Natural killer cell (primary cell): ENCODE data around the gene MAGED2. TPM values are rescaled to one million over a fixed set of nuclear protein-coding genes. Genes with fewer than 3 reads are reported as not detected.

Experiments
- ATAC-seq, 3 donors: fragments of 150-1000 bp in 2 of 3; fragments of 200-7000 bp in 1 of 3; cut with Tn5 transposase; 1 replicate in 1 of 3; 2 replicates in 2 of 3; pipeline ENCODE4 v1.10.0; 2021; ENCODE audit warnings: mild to moderate bottlenecking in 2 of 3, moderate library complexity in 2 of 3
- DNase-seq, 2 donors: peaks; one replicate each; pipeline versions ENCODE4 v3.0.0 to v3.0.0-alpha.2; 2013 to 2021; ENCODE audit warnings: mixed read lengths in 1 of 2
- H3K27ac ChIP-seq: one replicate; pipeline ENCODE4 v1.5.1; 2013; ENCODE audit warnings: mild to moderate bottlenecking, low read length
- H3K27me3 ChIP-seq: one replicate; pipeline ENCODE4 v1.6.1; 2013; ENCODE audit warnings: low read length; ENCODE audit not compliant: control insufficient read depth, insufficient read depth
- H3K36me3 ChIP-seq: one replicate; pipeline ENCODE4 v1.6.1; 2013; ENCODE audit warnings: low read length; ENCODE audit not compliant: control insufficient read depth, insufficient read depth
- H3K4me1 ChIP-seq: one replicate; pipeline ENCODE4 v1.6.1; 2013; ENCODE audit warnings: low read length; ENCODE audit not compliant: control insufficient read depth, insufficient read depth
- H3K4me3 ChIP-seq: one replicate; pipeline ENCODE4 v1.5.1; 2013; ENCODE audit warnings: low read length
- H3K9me3 ChIP-seq: one replicate; pipeline ENCODE4 v1.6.1; 2013; ENCODE audit warnings: low read length; ENCODE audit not compliant: control insufficient read depth, insufficient read depth
- H3K27ac Mint-ChIP-seq, 2 donors: one replicate each; pipeline ENCODE4 v1.8.0; 2022; ENCODE audit warnings: mild to moderate bottlenecking in 2 of 2, mixed read lengths in 2 of 2, moderate library complexity in 1 of 2
- H3K27me3 Mint-ChIP-seq, 2 donors: one replicate each; pipeline ENCODE4 v1.8.0; 2022; ENCODE audit warnings: low read depth in 2 of 2, mixed read lengths in 2 of 2
- H3K36me3 Mint-ChIP-seq: one replicate; pipeline ENCODE4 v1.8.0; 2022; ENCODE audit warnings: mixed read lengths
- H3K4me1 Mint-ChIP-seq, 2 donors: one replicate each; pipeline ENCODE4 v1.8.0; 2022; ENCODE audit warnings: mixed read lengths in 2 of 2
- H3K4me3 Mint-ChIP-seq: one replicate; pipeline ENCODE4 v1.8.0; 2022; ENCODE audit warnings: mild to moderate bottlenecking, moderate library complexity, mixed read lengths
- H3K9me3 Mint-ChIP-seq, 2 donors: one replicate each; pipeline ENCODE4 v1.8.0; 2022; ENCODE audit warnings: mixed read lengths in 2 of 2
- WGBS: methylation state at CpG from one replicate; pipeline ENCODE4 v1.1.7; 2013; ENCODE audit warnings: missing lambda C conversion rate; ENCODE audit not compliant: insufficient coverage; 5-methylcytosine and 5-hydroxymethylcytosine counted together
- intact Hi-C: fragments of 100-400 bp; cut with micrococcal nuclease; formaldehyde crosslinking; loops from one replicate; pipeline ENCODE4 v1.14.2; 2022
- total RNA-seq, 4 donors: library from RNA; stranded (reverse); fragments of 120-200 nt in 1 of 4; gene quantifications; one replicate each; pipeline versions ENCODE4 v1.2.3 to v1.2.4, GENCODE V29; 2013 to 2022
- TF ChIP-seq, protein P1 (sequence below): fragments of 200-600 bp; IDR thresholded peaks from one replicate; pipeline ENCODE4 v1.8.0; 2022; ENCODE audit warnings: antibody characterized with exemption

MAGED2 gene
- total RNA-seq, 3 donors from 2014 or later (not counting 1 experiment from before 2014, with no cell fraction given), result 52.0 to 63.2 (median 57.8) TPM

DNA sequence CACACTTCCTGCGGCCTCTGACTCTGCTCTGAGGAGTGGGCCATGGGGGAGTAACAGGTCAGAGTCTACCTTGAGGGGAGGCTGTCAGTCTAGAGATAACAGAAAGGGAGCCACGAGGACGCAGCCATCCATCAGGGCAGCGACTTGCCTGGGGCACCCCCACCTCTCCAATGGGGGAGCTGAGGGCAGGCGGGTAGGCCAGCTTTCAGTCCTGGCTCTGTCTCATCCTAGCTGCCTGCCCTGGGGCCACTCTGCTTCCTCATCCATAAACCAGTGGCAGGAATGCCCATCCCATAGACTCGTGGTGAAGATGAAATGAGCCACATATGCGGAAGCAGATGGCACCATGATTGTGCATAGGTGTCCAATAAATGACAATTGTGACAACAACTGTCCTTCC is 13.2 kb downstream of the MAGED2 start:
- intact Hi-C loops, result no loop called here
- H3K27ac ChIP-seq, result no peak overlapping the region
- no peaks in the 10 kb centered on the region for H3K9me3 Mint-ChIP-seq
- H3K36me3 ChIP-seq, result no peaks in the 10 kb centered on the region
- no peak overlapping the region for H3K4me3 ChIP-seq
- DNase-seq (no peak), ATAC-seq (no peak)
- peaks cover 4 to 5% of the 10 kb centered on the region in 2 donors for H3K4me1 Mint-ChIP-seq
- peaks cover 6% of the 10 kb centered on the region for H3K4me1 ChIP-seq
- H3K27ac Mint-ChIP-seq, result no peak overlapping the region
- no peaks in the 10 kb centered on the region for H3K9me3 ChIP-seq
- H3K27me3 Mint-ChIP-seq, result no peaks in the 10 kb centered on the region
- H3K36me3 Mint-ChIP-seq, result no peaks in the 10 kb centered on the region
- H3K4me3 Mint-ChIP-seq, result no peak overlapping the region
- WGBS, result 94% methylated on average over 5 of the region's 7 CpGs
- TF ChIP-seq, protein P1, sequence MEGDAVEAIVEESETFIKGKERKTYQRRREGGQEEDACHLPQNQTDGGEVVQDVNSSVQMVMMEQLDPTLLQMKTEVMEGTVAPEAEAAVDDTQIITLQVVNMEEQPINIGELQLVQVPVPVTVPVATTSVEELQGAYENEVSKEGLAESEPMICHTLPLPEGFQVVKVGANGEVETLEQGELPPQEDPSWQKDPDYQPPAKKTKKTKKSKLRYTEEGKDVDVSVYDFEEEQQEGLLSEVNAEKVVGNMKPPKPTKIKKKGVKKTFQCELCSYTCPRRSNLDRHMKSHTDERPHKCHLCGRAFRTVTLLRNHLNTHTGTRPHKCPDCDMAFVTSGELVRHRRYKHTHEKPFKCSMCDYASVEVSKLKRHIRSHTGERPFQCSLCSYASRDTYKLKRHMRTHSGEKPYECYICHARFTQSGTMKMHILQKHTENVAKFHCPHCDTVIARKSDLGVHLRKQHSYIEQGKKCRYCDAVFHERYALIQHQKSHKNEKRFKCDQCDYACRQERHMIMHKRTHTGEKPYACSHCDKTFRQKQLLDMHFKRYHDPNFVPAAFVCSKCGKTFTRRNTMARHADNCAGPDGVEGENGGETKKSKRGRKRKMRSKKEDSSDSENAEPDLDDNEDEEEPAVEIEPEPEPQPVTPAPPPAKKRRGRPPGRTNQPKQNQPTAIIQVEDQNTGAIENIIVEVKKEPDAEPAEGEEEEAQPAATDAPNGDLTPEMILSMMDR, result no peak
- H3K27me3 ChIP-seq, result no peaks in the 10 kb centered on the region

DNA sequence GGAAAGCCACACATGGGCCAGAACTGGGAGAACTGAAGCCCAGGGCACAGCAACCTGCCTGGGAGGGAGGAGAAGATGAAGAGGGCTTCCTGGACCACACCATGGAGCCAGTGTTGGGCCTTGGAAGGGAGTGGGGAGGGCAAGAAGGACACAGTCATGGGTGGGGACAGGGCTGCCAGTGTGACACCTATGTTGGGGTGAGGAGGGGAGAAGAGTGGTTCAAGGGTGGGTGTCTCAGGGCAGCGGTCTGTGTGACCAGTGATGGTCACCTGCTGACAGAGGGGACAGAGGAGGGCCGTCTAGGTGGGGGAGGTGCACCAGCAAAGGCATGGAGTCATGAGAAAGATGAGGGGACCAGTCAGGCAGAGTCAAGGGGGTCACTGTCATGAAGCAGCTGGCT is 13.8 kb downstream of the MAGED2 start:
- Mint-ChIP-seq H3K27me3 (peaks cover under 1% of the 10 kb centered on the region in 2 donors), H3K9me3 (no peaks in the 10 kb centered on the region), H3K36me3 (no peaks in the 10 kb centered on the region), H3K4me3 (no peak overlapping the region), H3K27ac (no peak overlapping the region), H3K4me1 (peaks cover 5 to 6% of the 10 kb centered on the region in 2 donors)
- H3K9me3 ChIP-seq, result no peaks in the 10 kb centered on the region
- H3K27ac ChIP-seq, result no peak overlapping the region
- TF ChIP-seq, protein P1, result no peak
- H3K4me3 ChIP-seq, result no peak overlapping the region
- no peaks in the 10 kb centered on the region for H3K36me3 ChIP-seq
- DNase-seq (no peak), ATAC-seq (no peak)
- 86% methylated on average over 2 of the region's 2 CpGs for WGBS
- peaks cover 6% of the 10 kb centered on the region for H3K4me1 ChIP-seq
- intact Hi-C loops, result no loop called here
- H3K27me3 ChIP-seq, result no peaks in the 10 kb centered on the region

DNA sequence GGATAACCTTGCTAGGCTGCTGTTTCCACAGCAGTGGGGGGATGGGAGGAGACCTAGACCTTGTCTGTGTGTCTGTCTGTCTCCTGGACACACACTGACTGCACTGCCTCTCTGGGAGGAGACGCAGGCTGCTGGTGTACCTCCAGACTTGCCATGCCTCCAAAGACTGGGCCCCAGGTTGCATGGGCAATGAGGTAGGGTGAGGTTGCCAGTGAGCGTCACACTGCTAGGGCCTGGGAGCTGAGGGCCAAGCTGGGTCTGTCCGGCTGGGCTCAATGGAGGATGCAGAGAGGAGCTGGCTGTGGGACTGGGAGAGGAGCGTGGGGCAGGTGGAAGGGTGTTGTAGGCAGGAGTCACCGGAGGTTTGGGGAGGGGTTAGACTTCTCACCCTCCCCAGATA is 16.6 kb downstream of the MAGED2 start:
- DNase-seq (no peak), ATAC-seq (no peak)
- Histone ChIP-seq H3K4me1 (peaks cover 4% of the 10 kb centered on the region), H3K4me3 (no peak overlapping the region), H3K9me3 (no peaks in the 10 kb centered on the region), H3K36me3 (no peaks in the 10 kb centered on the region), H3K27ac (no peak overlapping the region), H3K27me3 (no peaks in the 10 kb centered on the region)
- TF ChIP-seq, protein P1, result no peak
- WGBS, result 97% methylated on average over 2 of the region's 5 CpGs
- Mint-ChIP-seq H3K9me3 (no peaks in the 10 kb centered on the region), H3K36me3 (no peaks in the 10 kb centered on the region), H3K27me3 (peaks cover 7 to 13% of the 10 kb centered on the region in 2 donors), H3K27ac (no peak overlapping the region), H3K4me1 (peaks cover under 1 to 6% of the 10 kb centered on the region in 2 donors), H3K4me3 (no peak overlapping the region)
- intact Hi-C loops, result no loop called here

DNA sequence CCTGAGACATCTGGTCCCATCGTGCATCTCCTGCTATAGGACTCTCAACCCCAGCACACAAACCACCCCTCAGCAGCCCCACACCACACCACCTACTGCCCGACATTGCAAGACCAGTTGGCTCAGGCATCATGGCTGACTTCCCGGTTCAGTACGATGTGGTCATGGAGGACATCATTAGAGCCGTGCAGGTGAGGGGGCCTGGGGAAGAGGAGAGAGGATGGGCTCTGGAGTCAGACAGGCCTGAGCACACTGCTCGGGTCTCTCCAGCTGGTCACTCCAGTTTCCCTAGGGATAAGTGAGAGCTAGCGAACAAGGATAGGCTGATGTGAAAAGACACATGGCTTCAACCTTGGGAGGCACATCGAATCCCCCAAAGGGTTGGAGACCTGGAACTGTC is 17.2 kb downstream of the MAGED2 start:
- intact Hi-C loops, result no loop called here

More for the DNA sequence above, 17.2 kb downstream of the MAGED2 start:
- WGBS, result 90% methylated on average over 7 of the region's 8 CpGs
- H3K9me3 ChIP-seq, result no peaks in the 10 kb centered on the region
- TF ChIP-seq, protein P1, result no peak
- H3K9me3 Mint-ChIP-seq, result no peaks in the 10 kb centered on the region
- DNase-seq (no peak), ATAC-seq (no peak)
- H3K4me1 Mint-ChIP-seq, result peaks cover 0 to 6% of the 10 kb centered on the region in 2 donors
- no peaks in the 10 kb centered on the region for H3K4me1 ChIP-seq
- H3K4me3 ChIP-seq, result no peak overlapping the region
- no peak overlapping the region for H3K27ac ChIP-seq
- H3K27ac Mint-ChIP-seq, result no peak overlapping the region
- peaks cover 8 to 14% of the 10 kb centered on the region in 2 donors for H3K27me3 Mint-ChIP-seq
- no peaks in the 10 kb centered on the region for H3K36me3 ChIP-seq
- H3K27me3 ChIP-seq, result no peaks in the 10 kb centered on the region
- no peak overlapping the region for H3K4me3 Mint-ChIP-seq
- H3K36me3 Mint-ChIP-seq, result no peaks in the 10 kb centered on the region
